ENCODE measurements around the gene EDEM2.

DNA sequence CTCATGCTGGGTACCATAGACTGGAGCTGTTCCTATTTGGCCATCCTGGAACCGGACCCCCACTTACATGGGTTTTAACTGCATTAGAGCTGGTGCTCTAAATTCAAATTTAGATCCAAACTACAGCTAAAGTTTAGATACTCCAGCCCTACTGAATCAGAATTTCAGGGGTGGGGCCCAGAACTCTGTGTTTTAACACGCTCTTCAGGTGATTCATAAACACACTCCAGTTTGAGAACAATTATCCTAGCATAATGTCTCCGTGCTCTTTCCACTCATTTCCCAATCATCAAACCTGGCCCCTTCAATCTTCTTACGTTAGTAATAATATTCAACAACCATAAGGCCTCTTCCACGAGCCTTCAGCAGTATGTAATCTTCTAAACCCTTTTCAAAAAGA lies 69.8 kb downstream of the EDEM2 start:
- TF ChIP-seq, protein P1, sequence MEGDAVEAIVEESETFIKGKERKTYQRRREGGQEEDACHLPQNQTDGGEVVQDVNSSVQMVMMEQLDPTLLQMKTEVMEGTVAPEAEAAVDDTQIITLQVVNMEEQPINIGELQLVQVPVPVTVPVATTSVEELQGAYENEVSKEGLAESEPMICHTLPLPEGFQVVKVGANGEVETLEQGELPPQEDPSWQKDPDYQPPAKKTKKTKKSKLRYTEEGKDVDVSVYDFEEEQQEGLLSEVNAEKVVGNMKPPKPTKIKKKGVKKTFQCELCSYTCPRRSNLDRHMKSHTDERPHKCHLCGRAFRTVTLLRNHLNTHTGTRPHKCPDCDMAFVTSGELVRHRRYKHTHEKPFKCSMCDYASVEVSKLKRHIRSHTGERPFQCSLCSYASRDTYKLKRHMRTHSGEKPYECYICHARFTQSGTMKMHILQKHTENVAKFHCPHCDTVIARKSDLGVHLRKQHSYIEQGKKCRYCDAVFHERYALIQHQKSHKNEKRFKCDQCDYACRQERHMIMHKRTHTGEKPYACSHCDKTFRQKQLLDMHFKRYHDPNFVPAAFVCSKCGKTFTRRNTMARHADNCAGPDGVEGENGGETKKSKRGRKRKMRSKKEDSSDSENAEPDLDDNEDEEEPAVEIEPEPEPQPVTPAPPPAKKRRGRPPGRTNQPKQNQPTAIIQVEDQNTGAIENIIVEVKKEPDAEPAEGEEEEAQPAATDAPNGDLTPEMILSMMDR (IDR thresholded peaks at IDR 0.05), result no peak
- no peak for TF ChIP-seq EP300 (IDR thresholded peaks at IDR 0.05)
